ENCODE results near the gene ANK3.

ANK3 gene

GRCh38 chr10:60417024-60417423 lies 27.3 kb upstream of the ANK3 start:
- no peak for TF ChIP-seq CTCF (IDR thresholded peaks at IDR 0.05; ENCODE audit: extremely low read depth, insufficient read depth, missing control alignments)
- in situ Hi-C loops (cut with MboI; ENCODE audit: low pct_unique_long_range_greater_than_20kb, low sequenced_read_pairs, unreplicated experiment), result no loop called here
- DNase-seq (ENCODE audit: low spot score), result no peak

DNA sequence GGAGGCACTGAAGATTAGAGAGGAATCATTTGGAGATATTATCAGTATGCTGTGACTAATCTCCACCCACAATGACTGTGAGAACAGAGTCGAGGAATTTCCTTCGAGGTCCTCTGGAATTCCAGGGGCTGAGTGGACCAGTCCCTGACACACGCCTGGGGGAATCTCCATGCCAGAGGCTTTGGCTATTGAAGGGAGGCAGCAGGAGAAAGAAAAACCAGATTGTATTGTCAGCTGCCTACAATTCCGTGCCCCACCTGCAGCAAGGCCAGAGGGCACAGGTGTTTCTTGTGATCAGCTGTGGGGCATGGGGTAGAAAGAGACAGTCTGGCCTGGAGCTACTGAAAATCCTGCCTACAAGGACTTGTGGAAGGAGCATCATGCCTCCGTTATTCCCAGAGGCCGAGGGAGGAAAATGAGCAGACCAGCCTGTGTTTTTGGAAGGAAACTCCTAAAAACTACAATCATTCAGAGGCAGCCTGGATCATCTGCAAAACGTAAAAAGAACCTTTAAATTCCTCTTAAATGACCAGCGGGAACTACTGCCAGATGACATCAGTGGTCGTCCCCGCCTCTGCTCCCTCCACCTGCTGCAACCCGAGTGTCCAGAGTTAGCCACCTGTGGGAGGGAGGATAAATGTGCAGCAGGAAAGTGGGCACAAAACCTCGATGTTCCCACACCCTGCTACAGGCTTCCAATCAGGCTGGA lies 25.4 kb upstream of the ANK3 start:
- in situ Hi-C loops (cut with MboI; ENCODE audit: low pct_unique_long_range_greater_than_20kb, low sequenced_read_pairs, unreplicated experiment), result no loop called here
- no peak for DNase-seq (ENCODE audit: low spot score)
- no peak for TF ChIP-seq CTCF (IDR thresholded peaks at IDR 0.05; ENCODE audit: extremely low read depth, insufficient read depth, missing control alignments)

DNA sequence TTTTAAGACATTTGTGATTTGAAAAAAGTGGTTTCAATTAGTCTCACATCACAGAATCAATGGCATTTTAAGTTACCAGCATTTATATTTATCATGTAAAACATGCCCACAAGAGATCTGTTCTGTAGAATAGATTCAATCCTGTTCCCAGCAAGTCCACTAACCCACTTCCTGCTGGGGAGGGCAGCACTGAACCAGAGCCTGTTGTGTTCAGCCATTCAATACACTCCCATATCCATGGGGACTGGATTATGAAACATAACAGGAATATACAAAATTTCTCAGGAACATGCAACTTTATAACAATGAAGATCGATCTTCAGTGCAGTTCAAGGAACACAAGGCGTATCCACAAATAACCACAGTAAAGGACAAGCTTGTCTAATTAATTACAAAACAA lies 24.4 kb upstream of the ANK3 start:
- no peak for TF ChIP-seq CTCF (IDR thresholded peaks at IDR 0.05; ENCODE audit: extremely low read depth, insufficient read depth, missing control alignments)
- in situ Hi-C loops (cut with MboI; ENCODE audit: low pct_unique_long_range_greater_than_20kb, low sequenced_read_pairs, unreplicated experiment), result no loop called here
- no peak for DNase-seq (ENCODE audit: low spot score)

DNA sequence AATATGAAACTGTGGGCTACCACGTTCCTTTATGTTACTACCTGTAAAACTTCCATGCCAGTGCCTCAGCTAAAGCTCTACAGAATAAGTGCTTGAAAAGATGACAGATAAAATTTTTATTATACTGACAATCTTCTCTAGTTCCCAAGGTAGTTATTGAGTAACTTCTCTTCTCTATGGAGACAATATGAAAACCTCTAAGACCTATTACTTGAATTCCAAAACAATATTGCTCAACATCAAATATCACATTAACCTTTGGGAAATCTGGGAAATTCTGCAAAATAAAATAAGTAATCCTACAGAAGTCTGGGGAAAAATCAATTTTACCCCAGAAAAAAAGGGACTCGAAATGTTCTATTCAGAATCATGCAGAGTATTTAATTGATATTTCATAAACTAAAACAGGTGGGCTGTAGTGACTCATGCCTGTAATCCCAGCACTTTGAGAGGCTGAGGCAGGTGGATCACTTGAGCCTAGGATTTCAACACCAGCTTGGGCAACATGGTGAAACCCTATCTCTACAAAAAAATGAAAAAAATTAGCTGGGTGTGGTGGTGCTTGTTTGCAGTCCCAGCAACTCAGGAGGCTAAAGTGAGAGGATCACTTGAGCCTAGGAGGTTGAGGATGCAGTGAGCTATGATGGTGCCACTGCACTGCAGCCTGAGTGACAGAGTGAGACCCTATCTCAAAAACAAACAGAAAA lies 23.8 kb upstream of the ANK3 start:
- in situ Hi-C loops (cut with MboI; ENCODE audit: low pct_unique_long_range_greater_than_20kb, low sequenced_read_pairs, unreplicated experiment), result no loop called here
- no peak for DNase-seq (ENCODE audit: low spot score)
- no peak for TF ChIP-seq CTCF (IDR thresholded peaks at IDR 0.05; ENCODE audit: extremely low read depth, insufficient read depth, missing control alignments)

DNA sequence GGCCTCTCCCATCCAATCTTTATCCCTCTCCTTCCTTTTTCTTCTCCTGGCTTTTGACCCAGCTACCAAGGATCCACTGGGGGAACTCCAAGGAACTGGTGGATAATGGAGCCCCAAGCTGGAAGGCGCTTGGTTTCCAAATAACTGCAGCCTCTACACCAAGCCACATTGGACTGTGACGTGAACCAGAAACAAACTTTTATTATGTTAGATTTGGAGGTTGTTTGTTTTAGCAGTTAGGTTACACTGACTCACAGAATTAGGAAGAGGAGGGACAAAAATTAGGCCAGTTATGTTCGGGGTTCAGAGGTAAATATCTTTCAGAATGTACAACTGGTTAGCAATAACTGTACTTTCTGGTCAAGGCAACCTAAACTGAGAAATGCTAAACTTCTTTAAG lies 21.3 kb upstream of the ANK3 start:
- in situ Hi-C loops (cut with MboI; ENCODE audit: low pct_unique_long_range_greater_than_20kb, low sequenced_read_pairs, unreplicated experiment), result no loop called here
- DNase-seq (ENCODE audit: low spot score), result no peak
- TF ChIP-seq CTCF (IDR thresholded peaks at IDR 0.05; ENCODE audit: extremely low read depth, insufficient read depth, missing control alignments), result no peak

DNA sequence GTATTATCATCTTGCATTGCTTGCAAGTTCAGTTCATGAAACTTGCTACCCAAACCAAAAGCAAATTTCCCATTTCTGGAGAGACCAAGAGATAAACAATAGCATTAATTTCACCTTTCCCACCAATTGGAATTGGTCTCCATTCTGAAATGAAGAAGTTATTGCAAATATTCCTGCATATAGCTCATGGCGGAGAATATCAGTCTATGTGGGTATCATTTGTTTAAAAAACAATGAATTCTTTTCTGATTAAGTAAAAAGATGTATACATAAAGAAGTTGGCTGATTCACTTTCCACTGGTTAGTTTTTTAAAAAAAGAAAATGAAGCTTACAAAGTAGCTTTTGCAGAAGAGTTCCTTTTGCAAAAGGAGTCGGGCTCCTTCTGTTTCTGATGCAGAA lies 19.5 kb upstream of the ANK3 start:
- TF ChIP-seq CTCF (IDR thresholded peaks at IDR 0.05; ENCODE audit: extremely low read depth, insufficient read depth, missing control alignments), result no peak
- no peak for DNase-seq (ENCODE audit: low spot score)
- in situ Hi-C loops (cut with MboI; ENCODE audit: low pct_unique_long_range_greater_than_20kb, low sequenced_read_pairs, unreplicated experiment), result no loop called here

Measured in GM13977 (cell line).